GM12872 (cell line): ENCODE data around the gene CTIF.

Experiments used
- TF ChIP-seq, protein P1 (sequence below): IDR thresholded peaks from 3 replicates; pipeline ENCODE4 v1.5.1; 2011; ENCODE audit warnings: low read depth, mild to moderate bottlenecking, low read length, moderate library complexity; ENCODE audit not compliant: insufficient read depth

The CTIF gene

DNA sequence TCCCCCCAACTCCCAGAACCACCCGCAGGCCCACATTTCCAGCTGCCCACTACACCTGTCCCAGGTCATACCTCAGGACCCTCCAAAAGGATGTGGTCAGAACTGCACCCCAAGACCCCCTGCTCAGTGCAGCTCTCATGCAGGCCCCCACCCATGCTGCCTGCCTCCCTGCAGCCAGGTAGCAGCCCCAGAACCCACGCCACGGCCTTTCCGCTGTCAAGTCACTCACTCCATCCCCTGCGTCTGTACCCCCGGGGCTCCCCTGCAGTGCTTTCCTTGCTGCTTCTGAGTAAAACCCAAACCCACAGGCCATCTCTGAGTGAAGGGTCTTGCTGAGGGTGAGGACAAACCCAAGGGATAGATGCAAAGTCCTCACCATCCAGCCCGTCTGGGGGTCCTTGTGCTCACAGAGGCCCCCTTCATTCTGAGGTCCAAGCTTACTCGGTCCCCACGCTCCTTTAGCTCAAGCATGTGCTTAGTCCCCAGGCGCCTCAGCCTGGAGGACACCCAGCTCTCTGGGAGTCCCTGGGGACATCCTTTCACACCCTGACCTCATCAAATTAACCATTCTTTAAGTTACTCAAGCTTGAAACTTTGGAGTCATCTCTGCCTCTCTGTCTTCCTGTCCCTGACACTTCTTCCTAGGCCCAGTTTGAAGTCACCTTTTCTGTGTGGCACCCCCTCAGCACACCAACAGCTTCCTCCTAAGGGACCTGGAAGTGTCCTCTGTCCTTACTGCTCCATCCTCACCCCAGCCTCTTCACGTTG lies 281.8 kb downstream of the CTIF start:
- TF ChIP-seq, protein P1, sequence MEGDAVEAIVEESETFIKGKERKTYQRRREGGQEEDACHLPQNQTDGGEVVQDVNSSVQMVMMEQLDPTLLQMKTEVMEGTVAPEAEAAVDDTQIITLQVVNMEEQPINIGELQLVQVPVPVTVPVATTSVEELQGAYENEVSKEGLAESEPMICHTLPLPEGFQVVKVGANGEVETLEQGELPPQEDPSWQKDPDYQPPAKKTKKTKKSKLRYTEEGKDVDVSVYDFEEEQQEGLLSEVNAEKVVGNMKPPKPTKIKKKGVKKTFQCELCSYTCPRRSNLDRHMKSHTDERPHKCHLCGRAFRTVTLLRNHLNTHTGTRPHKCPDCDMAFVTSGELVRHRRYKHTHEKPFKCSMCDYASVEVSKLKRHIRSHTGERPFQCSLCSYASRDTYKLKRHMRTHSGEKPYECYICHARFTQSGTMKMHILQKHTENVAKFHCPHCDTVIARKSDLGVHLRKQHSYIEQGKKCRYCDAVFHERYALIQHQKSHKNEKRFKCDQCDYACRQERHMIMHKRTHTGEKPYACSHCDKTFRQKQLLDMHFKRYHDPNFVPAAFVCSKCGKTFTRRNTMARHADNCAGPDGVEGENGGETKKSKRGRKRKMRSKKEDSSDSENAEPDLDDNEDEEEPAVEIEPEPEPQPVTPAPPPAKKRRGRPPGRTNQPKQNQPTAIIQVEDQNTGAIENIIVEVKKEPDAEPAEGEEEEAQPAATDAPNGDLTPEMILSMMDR = no peak

- TF ChIP-seq, protein P1 = 0 out of 3 replicates have a peak, but pooled peaks have one; percentile 1
Measured at GRCh38 chr18:48821251-48821590, 282.4 kb downstream of the CTIF start.

- TF ChIP-seq, protein P1 = no peak
Measured at GRCh38 chr18:48821845-48822244, 283.0 kb downstream of the CTIF start.

DNA sequence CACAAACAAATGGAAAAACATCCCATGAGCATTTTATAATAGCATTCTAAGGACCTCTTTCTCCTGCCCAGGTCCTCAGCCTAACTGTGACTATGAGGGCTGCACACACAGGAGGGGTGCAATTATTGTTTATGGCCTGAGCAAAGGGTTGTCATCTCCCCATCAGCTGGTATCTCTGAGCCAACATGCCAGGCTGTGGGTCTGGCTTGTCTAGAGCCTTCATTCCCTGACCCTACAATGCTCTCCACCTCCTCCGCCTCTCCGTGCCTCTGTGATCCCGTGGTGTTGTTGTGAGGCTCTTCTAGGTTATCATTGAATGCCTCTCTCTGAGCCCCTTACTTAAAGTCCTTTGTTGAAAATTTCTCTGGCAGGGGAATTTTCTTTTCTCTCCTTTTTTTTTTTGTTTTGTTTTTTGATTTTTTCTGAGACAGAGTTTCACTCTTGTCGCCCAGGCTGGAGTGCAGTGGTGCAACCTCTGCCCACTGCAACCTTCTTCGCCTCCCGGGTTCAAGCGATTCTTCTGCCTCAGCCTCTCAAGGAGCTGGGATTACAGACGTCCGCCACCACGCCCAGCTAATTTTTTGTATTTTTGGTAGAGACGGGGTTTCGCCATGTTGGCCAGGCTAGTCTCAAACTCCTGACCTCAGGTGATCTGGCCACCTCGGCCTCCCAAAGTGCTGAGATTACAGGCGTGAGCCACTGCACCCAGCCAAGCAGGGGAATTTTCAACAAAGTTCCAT lies 285.6 kb downstream of the CTIF start:
- TF ChIP-seq, protein P1 = no peak

GRCh38 chr18:48825101-48825745 lies 286.4 kb downstream of the CTIF start:
- TF ChIP-seq, protein P1 = no peak

- TF ChIP-seq, protein P1 = no peak
Measured at GRCh38 chr18:48826271-48826670, 287.4 kb downstream of the CTIF start.

- TF ChIP-seq, protein P1 = no peak
Measured at GRCh38 chr18:48826806-48827205, 288.0 kb downstream of the CTIF start.
